Prostate gland (tissue), 2 donors: Measurements from ENCODE around the gene DNAJB14.

Experiments
- POLR2A ChIP-seq: fragments of 450-650 bp; IDR thresholded peaks from one replicate; pipeline ENCODE4 v1.6.1; 2016; ENCODE audit warnings: antibody characterized with exemption, mild to moderate bottlenecking
- POLR2AphosphoS5 ChIP-seq: sonication (generic); formaldehyde crosslinking; IDR thresholded peaks from one replicate; pipeline ENCODE4 v1.6.1; 2017; ENCODE audit warnings: antibody characterized with exemption
- TF ChIP-seq, protein P1 (sequence below), 4 experiments: fragments of 200-600 bp in 2 of 4; fragments of 450-650 bp in 2 of 4; sonication (generic) in 2 of 4; IDR thresholded peaks; 1 replicate in 3 of 4; 2 replicates in 1 of 4; pipeline ENCODE4 v1.5.1; 2016 to 2019; ENCODE audit warnings: antibody characterized with exemption in 4 of 4, mild to moderate bottlenecking in 2 of 4, moderate library complexity in 2 of 4

DNA sequence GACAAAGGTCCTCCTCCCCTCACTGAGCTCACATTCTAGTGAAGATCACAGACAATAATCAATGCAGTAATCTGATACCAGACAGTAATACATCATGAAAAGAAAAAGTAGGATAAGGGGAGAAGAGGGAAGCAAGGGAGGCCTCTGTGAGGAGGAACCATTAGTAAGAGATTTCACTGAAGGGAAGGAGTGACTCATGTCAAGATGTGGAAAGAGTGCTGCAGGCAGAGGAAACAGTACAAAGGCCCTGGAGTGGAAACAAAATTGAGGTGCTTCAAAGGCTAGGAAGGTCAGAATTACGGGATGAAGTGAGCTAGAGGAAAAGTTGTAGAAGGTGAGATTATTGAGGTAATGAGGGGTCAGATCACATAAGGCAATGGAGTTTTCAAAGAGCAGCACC, 90.3 kb downstream of the DNAJB14 start:
- TF ChIP-seq POLR2AphosphoS5, result no peak
- TF ChIP-seq, protein P1, sequence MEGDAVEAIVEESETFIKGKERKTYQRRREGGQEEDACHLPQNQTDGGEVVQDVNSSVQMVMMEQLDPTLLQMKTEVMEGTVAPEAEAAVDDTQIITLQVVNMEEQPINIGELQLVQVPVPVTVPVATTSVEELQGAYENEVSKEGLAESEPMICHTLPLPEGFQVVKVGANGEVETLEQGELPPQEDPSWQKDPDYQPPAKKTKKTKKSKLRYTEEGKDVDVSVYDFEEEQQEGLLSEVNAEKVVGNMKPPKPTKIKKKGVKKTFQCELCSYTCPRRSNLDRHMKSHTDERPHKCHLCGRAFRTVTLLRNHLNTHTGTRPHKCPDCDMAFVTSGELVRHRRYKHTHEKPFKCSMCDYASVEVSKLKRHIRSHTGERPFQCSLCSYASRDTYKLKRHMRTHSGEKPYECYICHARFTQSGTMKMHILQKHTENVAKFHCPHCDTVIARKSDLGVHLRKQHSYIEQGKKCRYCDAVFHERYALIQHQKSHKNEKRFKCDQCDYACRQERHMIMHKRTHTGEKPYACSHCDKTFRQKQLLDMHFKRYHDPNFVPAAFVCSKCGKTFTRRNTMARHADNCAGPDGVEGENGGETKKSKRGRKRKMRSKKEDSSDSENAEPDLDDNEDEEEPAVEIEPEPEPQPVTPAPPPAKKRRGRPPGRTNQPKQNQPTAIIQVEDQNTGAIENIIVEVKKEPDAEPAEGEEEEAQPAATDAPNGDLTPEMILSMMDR (IDR thresholded peaks at IDR 0.05), result no peak
- no peak for TF ChIP-seq POLR2A
